HG02678 (cell line): ENCODE measurements around the gene OR10A3.

ENCODE experiments used
- ATAC-seq: cut with Tn5 transposase; IDR thresholded peaks from one replicate; pipeline ENCODE4 v1.9.1; 2021; ENCODE audit warnings: mild to moderate bottlenecking, moderate library complexity; ENCODE audit not compliant: unreplicated experiment

Gene OR10A3

DNA sequence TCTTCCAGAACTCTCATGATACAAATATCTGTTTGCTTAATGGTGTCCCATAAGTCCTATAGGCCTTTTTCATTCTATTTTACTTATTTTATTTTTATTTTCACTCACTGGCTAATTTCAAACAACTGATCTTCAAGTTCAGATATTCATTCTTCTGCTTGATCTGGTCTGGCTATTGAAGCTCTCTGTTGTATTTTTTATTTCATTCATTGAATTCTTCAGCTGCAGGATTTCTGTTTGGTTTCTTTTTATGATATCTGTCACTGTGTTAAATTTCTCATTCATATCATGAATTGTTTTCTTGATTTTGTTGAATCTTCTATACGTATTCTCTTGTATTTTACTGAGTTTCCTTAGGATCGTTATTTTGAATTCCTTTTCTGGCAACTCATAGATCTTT is 2.6 kb upstream of the OR10A3 start:
- no peak for ATAC-seq

DNA sequence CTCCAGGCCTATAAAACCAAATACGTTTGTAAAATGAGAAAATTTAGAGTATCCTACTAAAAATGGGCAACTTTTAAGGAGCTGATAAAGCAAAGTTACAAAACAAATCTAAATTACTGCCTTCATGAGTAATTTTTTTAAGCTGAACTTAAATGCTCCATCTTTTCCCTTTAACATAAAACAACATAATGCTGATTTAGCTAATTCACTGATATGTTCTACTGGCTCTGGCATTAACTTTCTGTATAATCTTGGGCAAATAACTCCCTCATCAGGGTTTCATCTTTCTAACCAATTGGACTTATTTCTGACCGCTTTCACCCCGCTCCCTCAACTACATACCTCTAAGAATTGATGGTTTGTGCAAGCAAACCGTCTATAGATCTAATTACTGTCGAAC is 362 bp downstream of the OR10A3 start:
- ATAC-seq: no peak

DNA sequence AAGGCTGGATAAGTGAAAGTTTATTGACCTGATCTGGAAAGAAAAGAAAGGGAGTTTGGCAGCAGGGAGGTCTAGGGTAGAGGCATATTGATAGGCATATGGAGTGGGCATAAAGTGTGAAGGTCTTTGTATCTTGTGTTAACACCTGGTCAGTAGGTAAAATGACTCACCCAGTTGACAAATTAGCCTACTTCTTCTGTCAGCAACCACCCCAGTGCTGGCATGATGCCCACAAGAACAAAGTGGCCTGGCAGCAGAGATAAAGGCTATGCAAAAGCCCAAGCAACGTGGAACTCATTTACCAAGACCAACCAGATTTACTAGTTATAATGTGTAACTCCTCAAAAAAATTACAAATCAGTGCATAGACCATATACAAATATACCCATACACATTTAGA is 4.9 kb downstream of the OR10A3 start:
- ATAC-seq: no peak

GRCh38 chr11:7931168-7931567 is 10.3 kb downstream of the OR10A3 start, which contains the start of gene OR10A6:
Gene OR10A6, minus strand, starts transcription at chr11:7931268. Its CDS starts 2,606 bp downstream, at chr11:7928662.
- no peak for ATAC-seq

DNA sequence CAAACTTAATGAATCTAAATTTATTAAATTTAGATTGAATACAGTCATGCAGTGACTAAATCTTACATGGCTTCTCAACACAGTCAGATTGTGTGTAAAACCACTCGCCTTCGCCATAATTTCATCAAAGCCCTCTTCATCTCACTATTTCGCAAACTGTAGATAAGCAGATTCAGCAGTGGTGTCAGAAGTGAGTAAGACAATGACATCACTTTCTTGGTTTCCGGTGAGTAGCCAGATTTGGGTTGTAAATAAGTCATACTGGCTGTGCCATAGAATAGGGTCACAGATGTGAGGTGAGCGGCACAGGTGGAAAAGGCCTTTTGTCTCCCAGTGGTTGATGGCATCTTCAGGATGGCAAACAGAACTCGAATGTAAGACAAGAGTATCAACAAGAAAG is 13.9 kb downstream of the OR10A3 start:
- no peak for ATAC-seq

GRCh38 chr11:7924536-7924935 is 17.0 kb downstream of the OR10A3 start:
- ATAC-seq: no peak

DNA sequence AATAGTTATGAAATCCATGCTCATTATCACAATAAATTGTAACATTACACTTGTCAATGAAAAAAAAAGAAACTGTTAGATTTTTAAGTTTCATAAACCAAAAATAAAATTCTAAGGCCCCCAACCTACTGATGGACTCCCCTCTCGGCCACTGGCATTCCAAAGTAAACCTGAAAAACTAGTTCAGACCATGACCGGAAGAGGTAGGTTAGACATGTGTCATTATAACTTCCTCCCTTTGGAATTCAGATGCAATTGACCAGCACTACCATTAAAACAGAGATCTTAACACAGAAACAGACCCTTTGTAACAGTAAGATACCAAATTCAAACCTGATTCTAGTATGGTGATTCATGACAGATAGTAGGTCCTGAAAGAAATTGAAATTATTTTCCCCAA is 23.4 kb downstream of the OR10A3 start:
- ATAC-seq: no peak

DNA sequence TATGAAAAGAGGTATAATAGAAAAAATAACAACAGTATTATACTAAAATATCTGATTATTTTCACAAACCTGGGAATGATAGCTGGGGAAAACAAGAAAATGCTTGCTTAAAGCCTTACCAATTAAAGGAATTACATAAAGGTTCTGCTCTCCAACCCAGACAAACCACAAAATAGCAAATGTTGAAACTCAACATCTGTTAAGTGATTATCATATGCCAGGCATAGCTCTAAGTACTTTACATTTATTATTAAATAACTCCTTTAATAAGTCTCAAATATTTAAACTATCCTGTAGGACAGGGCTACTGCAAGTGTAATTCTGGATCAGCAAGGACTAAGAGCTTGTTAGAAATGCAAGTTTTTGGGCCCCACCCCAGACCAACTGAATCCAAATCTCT is 30.5 kb downstream of the OR10A3 start:
- no peak for ATAC-seq

- no peak for ATAC-seq
These were observed 31.2 kb downstream of the OR10A3 start for GRCh38 chr11:7910286-7910788.

DNA sequence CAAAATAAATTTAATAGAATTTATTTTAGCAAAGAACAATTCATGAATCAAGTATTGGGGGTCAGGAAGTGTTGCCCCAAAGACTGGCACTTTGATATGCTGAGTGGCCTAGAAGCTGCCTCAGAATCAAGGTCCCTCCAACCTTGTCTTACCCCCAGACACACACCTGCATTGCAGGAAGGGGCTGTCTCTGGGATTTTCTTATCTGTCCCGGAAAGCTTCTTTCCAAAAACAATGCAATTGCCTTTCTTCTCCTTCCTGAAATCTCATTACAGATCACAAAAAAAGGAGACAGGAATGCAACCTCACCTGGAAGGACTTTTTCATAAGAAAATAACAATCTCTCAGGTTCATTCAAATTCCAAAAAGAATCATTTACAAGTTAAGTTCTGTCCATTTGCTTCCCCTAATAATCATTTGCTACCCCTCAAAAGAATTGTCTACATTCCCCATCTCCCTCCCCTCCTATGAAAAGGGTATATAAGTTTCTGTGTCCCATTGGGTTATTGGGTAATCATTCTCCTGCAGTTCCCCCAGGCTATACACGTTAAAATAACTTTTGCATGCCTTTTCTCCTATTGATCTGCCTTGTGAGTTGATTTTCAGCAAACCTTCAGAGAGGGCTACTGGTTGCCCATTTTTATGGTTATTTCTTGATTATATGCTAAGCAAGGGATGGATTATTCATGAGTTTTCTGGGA is 31.8 kb downstream of the OR10A3 start:
- no peak for ATAC-seq

GRCh38 chr11:7907121-7907520 is 34.4 kb downstream of the OR10A3 start:
- ATAC-seq: no peak

DNA sequence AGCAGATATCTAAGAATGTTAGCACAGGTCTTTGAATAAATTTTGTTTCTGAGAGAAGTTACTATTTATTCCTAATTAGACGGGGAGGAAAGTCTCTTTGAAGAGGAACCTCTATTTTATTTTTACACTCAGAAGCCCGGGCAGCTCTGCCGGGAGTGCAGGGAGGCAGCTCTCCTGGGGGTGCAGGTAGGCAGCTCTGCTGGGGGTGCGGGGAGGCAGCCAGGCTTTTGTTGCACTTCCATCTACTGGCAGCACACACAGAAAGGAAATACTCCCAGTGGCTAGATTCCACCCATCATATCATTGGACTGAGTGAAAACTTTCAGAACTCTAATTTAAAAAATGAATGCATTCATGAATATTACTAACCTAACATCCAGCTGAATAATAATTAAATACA is 35.0 kb downstream of the OR10A3 start:
- ATAC-seq: no peak

DNA sequence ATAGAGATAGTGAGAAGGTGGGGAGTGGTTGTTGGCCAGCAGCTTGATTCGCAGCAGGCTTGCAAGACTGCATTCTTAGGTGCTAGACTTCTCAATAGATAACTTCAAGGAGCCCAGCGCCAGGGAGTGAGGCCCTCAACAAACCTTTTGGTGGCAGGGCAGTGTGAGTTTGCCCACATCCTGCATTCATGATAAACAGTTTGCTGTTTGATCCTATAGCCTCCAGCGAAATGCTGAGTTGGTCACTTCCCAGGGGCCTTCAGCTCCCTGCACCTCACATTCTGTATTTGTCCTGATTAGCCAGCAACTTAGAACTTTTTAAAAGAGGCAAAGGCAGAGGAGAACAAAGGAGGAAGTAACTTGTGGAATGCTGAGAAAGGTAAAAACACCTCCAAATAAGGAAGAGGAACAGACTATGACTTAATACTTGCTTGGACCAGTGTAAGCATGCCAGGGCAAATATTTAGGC is 35.5 kb downstream of the OR10A3 start:
- ATAC-seq: no peak

GRCh38 chr11:7905549-7905948 is 36.0 kb downstream of the OR10A3 start:
- no peak for ATAC-seq

GRCh38 chr11:7904917-7905316 is 36.6 kb downstream of the OR10A3 start:
- no peak for ATAC-seq

DNA sequence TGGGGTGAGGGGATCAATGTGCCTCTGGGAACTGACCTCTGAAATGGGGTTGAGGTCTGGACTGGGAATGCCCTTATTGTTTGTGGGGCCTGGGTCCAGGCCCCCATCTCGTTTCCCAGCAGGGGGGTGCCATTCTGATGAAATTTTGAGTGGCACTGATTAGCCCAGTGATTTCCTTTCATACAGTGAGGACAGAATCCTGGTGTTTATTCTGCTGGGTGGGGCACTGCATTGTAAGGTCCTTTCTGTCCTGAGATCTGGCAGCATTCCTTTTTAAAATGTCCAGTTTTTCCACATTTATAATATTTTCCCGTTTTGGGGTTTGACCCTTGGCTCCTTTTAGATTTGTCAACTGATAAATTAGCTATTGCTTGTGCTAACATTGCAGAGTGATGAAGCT is 37.6 kb downstream of the OR10A3 start:
- no peak for ATAC-seq

DNA sequence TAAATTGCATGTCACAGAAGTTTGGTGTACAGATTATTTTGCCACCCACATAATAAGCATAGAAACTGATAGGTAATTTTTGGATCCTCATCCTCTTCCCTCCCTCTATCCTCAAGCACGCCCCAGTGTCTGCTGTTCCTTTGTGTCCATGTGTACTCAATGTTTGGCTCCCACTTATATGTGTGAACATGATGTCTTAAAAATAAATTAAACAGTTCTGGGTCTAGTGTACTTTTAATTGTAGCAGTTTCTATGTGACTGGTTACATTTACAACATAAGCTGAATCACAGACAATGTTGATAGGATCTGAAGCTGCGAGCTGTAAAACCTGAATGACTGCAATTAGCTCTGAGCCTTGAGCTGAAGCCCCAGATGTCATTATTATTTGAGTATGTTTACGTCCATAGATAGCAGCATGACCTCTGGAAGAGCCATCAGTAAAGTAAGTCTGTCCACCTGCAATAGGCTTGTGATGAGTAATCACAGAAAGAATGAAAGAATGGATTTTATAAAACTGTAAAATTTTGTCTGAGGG is 40.1 kb downstream of the OR10A3 start:
- ATAC-seq: no peak

DNA sequence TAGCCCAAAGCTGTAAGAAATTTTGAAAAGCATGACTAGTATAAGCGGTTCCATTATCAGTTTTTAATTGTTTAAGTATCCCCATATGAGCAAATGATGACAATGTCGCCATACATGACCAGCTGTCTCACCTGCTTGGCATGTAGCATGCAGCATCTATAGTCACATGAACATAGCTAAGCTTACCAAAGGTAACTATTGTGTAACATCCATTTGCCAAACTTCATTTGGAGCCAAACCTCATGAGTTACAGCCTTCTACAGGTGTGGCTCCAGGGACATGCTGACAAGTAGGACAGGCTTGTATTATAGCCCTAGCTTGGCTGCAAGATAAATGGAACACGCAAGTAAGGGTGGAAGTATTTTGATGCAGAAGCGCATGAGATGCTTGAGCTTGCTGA is 40.8 kb downstream of the OR10A3 start:
- no peak for ATAC-seq

DNA sequence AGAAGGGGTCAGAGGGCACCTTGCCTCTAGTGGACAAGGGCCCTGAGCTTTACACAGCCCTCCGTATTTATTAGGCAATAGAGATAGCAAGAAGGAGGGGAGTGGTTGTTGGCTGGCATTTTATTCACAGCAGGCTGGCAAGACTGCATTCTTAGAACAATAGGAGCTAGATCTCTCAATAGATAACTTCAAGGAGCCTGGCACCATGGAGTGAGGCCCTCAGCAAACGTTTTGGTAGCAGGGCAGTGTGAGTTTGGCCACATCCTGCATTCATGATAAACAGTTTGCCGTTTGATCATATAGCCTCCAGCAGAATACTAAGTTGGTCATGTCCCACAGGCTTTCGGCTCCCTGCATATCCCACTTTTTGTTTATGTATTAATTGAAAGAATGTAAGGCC is 42.1 kb downstream of the OR10A3 start:
- no peak for ATAC-seq

- ATAC-seq: no peak
These were observed 42.7 kb downstream of the OR10A3 start for GRCh38 chr11:7898666-7899283.

GRCh38 chr11:7896009-7896785 is 45.3 kb downstream of the OR10A3 start:
- ATAC-seq: no peak
